Fibroblast of mammary gland (primary cell): ENCODE results near the gene CDH13.

ENCODE experiments used
- DNase-seq: peaks from one replicate; pipeline ENCODE4 v3.0.0-alpha.2; 2010; ENCODE audit warnings: low read depth
- H3K4me3 ChIP-seq: 2 replicates; pipeline ENCODE4 v1.5.1; 2011; ENCODE audit warnings: low read depth, mild to moderate bottlenecking, low read length, moderate library complexity; ENCODE audit not compliant: control insufficient read depth
- TF ChIP-seq, protein P1 (sequence below): conservative IDR thresholded peaks from 2 replicates; pipeline ENCODE4 v1.5.1; 2011; ENCODE audit warnings: low read depth, low read length, inconsistent platforms; ENCODE audit not compliant: control insufficient read depth, insufficient read depth

The CDH13 gene

GRCh38 chr16:82646504-82646903, 19.7 kb downstream of the CDH13 start:
- no peak overlapping the region for H3K4me3 ChIP-seq
- TF ChIP-seq, protein P1, sequence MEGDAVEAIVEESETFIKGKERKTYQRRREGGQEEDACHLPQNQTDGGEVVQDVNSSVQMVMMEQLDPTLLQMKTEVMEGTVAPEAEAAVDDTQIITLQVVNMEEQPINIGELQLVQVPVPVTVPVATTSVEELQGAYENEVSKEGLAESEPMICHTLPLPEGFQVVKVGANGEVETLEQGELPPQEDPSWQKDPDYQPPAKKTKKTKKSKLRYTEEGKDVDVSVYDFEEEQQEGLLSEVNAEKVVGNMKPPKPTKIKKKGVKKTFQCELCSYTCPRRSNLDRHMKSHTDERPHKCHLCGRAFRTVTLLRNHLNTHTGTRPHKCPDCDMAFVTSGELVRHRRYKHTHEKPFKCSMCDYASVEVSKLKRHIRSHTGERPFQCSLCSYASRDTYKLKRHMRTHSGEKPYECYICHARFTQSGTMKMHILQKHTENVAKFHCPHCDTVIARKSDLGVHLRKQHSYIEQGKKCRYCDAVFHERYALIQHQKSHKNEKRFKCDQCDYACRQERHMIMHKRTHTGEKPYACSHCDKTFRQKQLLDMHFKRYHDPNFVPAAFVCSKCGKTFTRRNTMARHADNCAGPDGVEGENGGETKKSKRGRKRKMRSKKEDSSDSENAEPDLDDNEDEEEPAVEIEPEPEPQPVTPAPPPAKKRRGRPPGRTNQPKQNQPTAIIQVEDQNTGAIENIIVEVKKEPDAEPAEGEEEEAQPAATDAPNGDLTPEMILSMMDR, result no peak
- no peak for DNase-seq

DNA sequence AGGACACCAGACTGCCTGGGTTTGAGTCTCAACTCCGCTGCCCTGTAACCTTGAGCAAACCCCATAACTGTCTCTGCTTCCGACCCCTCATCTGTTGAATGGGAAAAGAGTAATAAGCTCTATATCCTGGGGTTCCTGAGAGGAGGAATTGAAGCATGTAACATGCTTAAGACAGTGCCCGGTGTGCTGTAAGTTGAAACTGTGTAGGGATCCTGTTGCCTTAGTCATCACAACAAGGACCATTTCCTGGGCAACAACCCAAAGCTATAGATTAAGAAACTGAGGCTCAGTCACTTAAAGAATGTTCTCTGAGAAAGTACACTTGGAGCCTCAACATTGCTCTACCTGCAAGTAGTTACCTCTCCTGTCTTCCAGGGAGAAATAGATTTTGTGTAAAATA, 23.0 kb downstream of the CDH13 start:
- H3K4me3 ChIP-seq, result no peak overlapping the region
- TF ChIP-seq, protein P1, result no peak
- DNase-seq, result no peak

GRCh38 chr16:82650804-82651203, 24.0 kb downstream of the CDH13 start:
- no peak for DNase-seq
- TF ChIP-seq, protein P1, result no peak
- no peak overlapping the region for H3K4me3 ChIP-seq

- no peak for DNase-seq
- TF ChIP-seq, protein P1, result no peak
- no peak overlapping the region for H3K4me3 ChIP-seq
Measured at GRCh38 chr16:82651921-82652601, 25.3 kb downstream of the CDH13 start.

- no peak overlapping the region for H3K4me3 ChIP-seq
- no peak for DNase-seq
- TF ChIP-seq, protein P1, result no peak
Measured at GRCh38 chr16:82652826-82653225, 26.1 kb downstream of the CDH13 start.

DNA sequence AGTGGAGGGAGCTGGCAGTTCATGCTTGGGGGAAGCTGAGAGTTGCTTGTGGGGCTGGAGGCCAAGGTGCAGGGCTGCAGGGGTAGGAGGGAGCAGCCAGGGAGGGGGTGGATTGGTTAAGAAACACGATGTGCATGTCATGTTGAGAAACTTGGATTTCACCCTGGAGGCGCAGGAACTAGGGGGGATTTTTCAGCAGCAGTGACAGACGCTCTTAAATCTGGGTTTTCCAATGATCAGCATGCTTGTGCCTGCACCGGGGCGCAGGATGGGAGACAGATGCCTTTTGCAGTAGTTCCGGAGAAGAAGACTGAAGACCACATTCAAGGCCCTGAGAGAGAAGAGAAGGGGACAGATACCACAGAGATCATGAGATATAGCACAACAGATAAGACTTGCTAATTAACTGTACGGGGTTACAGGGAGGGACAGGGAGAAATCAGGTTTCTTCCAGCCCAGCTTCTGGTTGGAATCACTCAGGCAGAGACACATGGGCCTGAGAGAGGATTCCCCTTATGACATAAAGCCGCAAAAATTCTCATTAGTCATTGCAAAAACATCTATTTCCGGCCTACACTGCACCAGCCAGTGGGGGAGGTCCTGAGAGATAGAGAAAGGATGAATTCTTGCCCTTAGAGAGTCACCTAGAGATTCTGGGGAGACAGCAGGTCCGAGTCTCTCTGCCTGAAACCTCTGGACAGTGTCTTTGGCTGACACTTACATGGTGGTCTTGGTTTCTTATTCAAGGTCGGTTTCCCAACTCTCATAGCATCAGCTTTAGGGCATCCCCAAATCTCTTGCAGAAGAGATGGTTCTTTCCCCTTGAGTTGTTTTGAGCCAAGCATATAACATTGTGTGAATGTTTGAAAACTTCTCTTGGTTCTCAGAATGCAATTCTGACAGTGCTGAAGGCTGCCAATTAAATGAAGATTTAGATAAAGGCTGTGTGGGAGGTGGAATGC, 27.1 kb downstream of the CDH13 start:
- DNase-seq, result peak; percentile 85
- no peak overlapping the region for H3K4me3 ChIP-seq
- TF ChIP-seq, protein P1, result no peak
